Prostate gland (tissue), 2 donors: ENCODE results near the gene SGPP1.

Experiments used
- POLR2A ChIP-seq: fragments of 450-650 bp; IDR thresholded peaks from one replicate; pipeline ENCODE4 v1.6.1; 2016; ENCODE audit warnings: antibody characterized with exemption, mild to moderate bottlenecking
- POLR2AphosphoS5 ChIP-seq: sonication (generic); formaldehyde crosslinking; IDR thresholded peaks from one replicate; pipeline ENCODE4 v1.6.1; 2017; ENCODE audit warnings: antibody characterized with exemption
- TF ChIP-seq, protein P1 (sequence below), 4 experiments: fragments of 200-600 bp in 2 of 4; fragments of 450-650 bp in 2 of 4; sonication (generic) in 2 of 4; IDR thresholded peaks; 1 replicate in 3 of 4; 2 replicates in 1 of 4; pipeline ENCODE4 v1.5.1; 2016 to 2019; ENCODE audit warnings: antibody characterized with exemption in 4 of 4, mild to moderate bottlenecking in 2 of 4, moderate library complexity in 2 of 4

DNA sequence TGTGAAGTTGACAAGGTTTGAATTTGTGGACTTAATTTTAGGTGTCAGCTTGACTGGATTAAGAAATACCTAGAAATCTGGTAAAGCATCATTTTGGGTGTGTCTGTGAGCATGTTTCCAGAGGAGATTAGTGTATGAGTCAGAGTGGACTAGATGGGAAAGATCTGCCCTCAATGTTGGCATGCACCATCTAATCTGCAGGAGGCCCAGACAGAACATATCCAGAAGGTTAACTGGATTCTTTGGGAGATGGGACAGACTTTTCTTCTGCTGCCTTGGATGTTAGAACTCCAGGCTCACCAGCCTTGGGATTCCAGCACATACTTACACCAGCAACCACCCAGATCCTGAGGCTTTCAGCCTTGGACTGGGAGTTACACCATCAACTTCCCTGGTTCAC is 14.1 kb downstream of the SGPP1 start:
- TF ChIP-seq, protein P1, sequence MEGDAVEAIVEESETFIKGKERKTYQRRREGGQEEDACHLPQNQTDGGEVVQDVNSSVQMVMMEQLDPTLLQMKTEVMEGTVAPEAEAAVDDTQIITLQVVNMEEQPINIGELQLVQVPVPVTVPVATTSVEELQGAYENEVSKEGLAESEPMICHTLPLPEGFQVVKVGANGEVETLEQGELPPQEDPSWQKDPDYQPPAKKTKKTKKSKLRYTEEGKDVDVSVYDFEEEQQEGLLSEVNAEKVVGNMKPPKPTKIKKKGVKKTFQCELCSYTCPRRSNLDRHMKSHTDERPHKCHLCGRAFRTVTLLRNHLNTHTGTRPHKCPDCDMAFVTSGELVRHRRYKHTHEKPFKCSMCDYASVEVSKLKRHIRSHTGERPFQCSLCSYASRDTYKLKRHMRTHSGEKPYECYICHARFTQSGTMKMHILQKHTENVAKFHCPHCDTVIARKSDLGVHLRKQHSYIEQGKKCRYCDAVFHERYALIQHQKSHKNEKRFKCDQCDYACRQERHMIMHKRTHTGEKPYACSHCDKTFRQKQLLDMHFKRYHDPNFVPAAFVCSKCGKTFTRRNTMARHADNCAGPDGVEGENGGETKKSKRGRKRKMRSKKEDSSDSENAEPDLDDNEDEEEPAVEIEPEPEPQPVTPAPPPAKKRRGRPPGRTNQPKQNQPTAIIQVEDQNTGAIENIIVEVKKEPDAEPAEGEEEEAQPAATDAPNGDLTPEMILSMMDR (IDR thresholded peaks at IDR 0.05), result no peak
- TF ChIP-seq POLR2A, result no peak
- no peak for TF ChIP-seq POLR2AphosphoS5
